DND-41 (cell line): ENCODE data around the gene CCND2.
A peak's percentile ranks its signal among the peaks of the same experiment; 100 is the strongest.

Experiments
- CTCF ChIP-seq: IDR thresholded peaks from 2 replicates; pipeline ENCODE4 v1.5.1; 2012; ENCODE audit warnings: borderline replicate concordance, low read length, moderate library complexity, mild to moderate bottlenecking; ENCODE audit not compliant: poor library complexity, severe bottlenecking; ENCODE audit errors: extremely low read depth
- EZH2 ChIP-seq: IDR thresholded peaks from 3 replicates; pipeline ENCODE4 v1.6.1; 2012; ENCODE audit warnings: borderline replicate concordance, low read depth, mild to moderate bottlenecking, moderate library complexity, low read length, inconsistent platforms; ENCODE audit not compliant: severe bottlenecking

GRCh38 chr12:4272424-4273272 is 914 bp upstream of the CCND2 start:
- TF ChIP-seq CTCF (no peak), EZH2 (peak; percentile 62)
